ENCODE results near the gene TSSK3. TPM values are rescaled to one million over a fixed set of nuclear protein-coding genes. Genes with fewer than 3 reads are reported as not detected.

Gene TSSK3
- total RNA-seq, 1 experiment from 2014 or later = 2.9 TPM

DNA sequence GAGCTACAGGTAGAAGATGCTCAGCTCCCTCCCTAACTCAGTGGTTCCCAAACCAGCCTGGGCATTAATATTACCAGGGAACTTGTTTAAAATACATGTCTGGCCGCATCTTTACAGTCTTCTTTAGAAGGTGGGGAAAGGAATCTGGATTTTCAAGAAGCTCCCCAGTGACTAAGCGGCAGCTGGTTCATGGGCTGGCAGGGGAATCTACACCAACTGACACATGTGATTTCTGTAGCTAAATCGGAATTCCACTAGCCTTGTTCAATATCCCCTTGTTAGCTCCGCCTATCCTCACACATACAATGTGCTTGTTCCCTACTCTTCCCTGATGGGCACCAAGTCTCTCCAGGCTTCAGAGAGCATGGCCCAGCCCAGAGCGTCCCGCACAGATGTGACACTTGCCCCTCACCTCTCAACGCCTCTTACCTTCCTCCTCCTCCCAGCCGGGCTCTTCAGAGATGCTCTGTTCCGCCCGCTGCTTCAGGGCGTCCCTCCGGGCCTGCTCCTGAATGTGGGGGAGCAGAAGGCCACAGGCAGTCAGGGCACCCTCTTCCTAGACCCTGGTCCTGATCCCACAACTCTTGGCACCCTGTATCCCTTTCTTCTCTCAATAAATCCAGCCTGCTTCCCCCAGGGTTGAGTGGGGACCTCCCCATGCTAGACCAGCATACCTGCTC is 15.3 kb downstream of the TSSK3 start:
- TF ChIP-seq SOX15 (CRISPR knock-in tag; IDR thresholded peaks at IDR 0.05) = no peak
- TF ChIP-seq, protein P1, sequence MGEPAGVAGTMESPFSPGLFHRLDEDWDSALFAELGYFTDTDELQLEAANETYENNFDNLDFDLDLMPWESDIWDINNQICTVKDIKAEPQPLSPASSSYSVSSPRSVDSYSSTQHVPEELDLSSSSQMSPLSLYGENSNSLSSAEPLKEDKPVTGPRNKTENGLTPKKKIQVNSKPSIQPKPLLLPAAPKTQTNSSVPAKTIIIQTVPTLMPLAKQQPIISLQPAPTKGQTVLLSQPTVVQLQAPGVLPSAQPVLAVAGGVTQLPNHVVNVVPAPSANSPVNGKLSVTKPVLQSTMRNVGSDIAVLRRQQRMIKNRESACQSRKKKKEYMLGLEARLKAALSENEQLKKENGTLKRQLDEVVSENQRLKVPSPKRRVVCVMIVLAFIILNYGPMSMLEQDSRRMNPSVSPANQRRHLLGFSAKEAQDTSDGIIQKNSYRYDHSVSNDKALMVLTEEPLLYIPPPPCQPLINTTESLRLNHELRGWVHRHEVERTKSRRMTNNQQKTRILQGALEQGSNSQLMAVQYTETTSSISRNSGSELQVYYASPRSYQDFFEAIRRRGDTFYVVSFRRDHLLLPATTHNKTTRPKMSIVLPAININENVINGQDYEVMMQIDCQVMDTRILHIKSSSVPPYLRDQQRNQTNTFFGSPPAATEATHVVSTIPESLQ (CRISPR knock-in tag; IDR thresholded peaks at IDR 0.05) = no peak
- TF ChIP-seq ZNF671 (CRISPR knock-in tag; IDR thresholded peaks at IDR 0.05) = no peak
- TF ChIP-seq ZBTB21 (CRISPR knock-in tag; IDR thresholded peaks at IDR 0.05; ENCODE audit: borderline replicate concordance) = no peak
- no peak for TF ChIP-seq NFYB (CRISPR knock-in tag; conservative IDR thresholded peaks at IDR 0.05; ENCODE audit: low read depth)
- TF ChIP-seq, protein P2, sequence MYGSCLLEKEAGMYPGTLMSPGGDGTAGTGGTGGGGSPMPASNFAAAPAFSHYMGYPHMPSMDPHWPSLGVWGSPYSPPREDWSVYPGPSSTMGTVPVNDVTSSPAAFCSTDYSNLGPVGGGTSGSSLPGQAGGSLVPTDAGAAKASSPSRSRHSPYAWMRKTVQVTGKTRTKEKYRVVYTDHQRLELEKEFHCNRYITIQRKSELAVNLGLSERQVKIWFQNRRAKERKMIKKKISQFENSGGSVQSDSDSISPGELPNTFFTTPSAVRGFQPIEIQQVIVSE (CRISPR knock-in tag; IDR thresholded peaks at IDR 0.05; ENCODE audit: borderline replicate concordance) = no peak
- TF ChIP-seq CREM (CRISPR knock-in tag; IDR thresholded peaks at IDR 0.05) = no peak
- no peak for TF ChIP-seq ESRRA (CRISPR knock-in tag; IDR thresholded peaks at IDR 0.05; ENCODE audit: borderline replicate concordance)
- no peak for TF ChIP-seq ZNF232 (CRISPR knock-in tag; IDR thresholded peaks at IDR 0.05)
- no peak for TF ChIP-seq RELA (CRISPR knock-in tag; IDR thresholded peaks at IDR 0.05; ENCODE audit: borderline replicate concordance)
- TF ChIP-seq, protein P3, sequence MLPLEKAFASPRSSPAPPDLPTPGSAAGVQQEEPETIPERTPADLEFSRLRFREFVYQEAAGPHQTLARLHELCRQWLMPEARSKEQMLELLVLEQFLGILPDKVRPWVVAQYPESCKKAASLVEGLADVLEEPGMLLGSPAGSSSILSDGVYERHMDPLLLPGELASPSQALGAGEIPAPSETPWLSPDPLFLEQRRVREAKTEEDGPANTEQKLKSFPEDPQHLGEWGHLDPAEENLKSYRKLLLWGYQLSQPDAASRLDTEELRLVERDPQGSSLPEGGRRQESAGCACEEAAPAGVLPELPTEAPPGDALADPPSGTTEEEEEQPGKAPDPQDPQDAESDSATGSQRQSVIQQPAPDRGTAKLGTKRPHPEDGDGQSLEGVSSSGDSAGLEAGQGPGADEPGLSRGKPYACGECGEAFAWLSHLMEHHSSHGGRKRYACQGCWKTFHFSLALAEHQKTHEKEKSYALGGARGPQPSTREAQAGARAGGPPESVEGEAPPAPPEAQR (CRISPR knock-in tag; IDR thresholded peaks at IDR 0.05) = no peak
- TF ChIP-seq, protein P4, sequence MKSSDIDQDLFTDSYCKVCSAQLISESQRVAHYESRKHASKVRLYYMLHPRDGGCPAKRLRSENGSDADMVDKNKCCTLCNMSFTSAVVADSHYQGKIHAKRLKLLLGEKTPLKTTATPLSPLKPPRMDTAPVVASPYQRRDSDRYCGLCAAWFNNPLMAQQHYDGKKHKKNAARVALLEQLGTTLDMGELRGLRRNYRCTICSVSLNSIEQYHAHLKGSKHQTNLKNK (CRISPR knock-in tag; IDR thresholded peaks at IDR 0.05) = no peak
- TF ChIP-seq, protein P5, sequence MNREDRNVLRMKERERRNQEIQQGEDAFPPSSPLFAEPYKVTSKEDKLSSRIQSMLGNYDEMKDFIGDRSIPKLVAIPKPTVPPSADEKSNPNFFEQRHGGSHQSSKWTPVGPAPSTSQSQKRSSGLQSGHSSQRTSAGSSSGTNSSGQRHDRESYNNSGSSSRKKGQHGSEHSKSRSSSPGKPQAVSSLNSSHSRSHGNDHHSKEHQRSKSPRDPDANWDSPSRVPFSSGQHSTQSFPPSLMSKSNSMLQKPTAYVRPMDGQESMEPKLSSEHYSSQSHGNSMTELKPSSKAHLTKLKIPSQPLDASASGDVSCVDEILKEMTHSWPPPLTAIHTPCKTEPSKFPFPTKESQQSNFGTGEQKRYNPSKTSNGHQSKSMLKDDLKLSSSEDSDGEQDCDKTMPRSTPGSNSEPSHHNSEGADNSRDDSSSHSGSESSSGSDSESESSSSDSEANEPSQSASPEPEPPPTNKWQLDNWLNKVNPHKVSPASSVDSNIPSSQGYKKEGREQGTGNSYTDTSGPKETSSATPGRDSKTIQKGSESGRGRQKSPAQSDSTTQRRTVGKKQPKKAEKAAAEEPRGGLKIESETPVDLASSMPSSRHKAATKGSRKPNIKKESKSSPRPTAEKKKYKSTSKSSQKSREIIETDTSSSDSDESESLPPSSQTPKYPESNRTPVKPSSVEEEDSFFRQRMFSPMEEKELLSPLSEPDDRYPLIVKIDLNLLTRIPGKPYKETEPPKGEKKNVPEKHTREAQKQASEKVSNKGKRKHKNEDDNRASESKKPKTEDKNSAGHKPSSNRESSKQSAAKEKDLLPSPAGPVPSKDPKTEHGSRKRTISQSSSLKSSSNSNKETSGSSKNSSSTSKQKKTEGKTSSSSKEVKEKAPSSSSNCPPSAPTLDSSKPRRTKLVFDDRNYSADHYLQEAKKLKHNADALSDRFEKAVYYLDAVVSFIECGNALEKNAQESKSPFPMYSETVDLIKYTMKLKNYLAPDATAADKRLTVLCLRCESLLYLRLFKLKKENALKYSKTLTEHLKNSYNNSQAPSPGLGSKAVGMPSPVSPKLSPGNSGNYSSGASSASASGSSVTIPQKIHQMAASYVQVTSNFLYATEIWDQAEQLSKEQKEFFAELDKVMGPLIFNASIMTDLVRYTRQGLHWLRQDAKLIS (CRISPR knock-in tag; IDR thresholded peaks at IDR 0.05; ENCODE audit: borderline replicate concordance) = no peak
- TF ChIP-seq JUN (CRISPR knock-in tag; IDR thresholded peaks at IDR 0.05) = no peak
- ChIA-PET POLR2A (no interaction called here), CTCF (interaction anchor here (1.0 kb wide), 1 partner anchor 17 kb away, joined by 3 read pairs; the partner anchor contains the start of gene BSDC1)
- H3K27me3 Mint-ChIP-seq (ENCODE audit: low read depth) = no peaks in the 10 kb centered on the region
- DNase-seq (ENCODE audit: low spot score) (no peak), ATAC-seq (no peak)
- no peak overlapping the region for H3K4me3 Mint-ChIP-seq
- H3K4me1 Mint-ChIP-seq = no peaks in the 10 kb centered on the region
- no peaks in the 10 kb centered on the region for H3K9me3 Mint-ChIP-seq
- peaks cover 69% of the 10 kb centered on the region for H3K36me3 Mint-ChIP-seq
- H3K27ac Mint-ChIP-seq = no peak overlapping the region

DNA sequence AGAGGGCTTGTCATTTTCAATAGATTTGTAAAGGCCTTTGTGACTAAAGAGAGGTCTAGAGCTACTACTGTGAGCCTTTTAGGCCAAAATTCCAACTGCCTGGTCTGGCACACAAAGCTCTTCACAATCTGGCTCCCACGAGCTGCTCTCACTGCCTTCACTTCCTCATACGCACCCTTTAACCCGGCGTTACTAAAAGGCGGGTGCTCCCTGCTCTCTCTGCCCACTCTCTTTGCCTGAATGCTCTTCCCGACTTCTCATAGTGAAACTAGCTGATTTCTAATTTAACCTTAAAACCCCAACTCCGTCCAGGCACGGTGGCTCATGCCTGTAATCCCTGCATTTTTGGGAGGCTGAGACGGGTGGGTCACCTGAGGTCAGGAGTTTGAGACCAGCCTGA is 17.7 kb downstream of the TSSK3 start:
- H3K4me1 Mint-ChIP-seq = no peaks in the 10 kb centered on the region
- ATAC-seq (no peak), DNase-seq (ENCODE audit: low spot score) (no peak)
- peaks cover 66% of the 10 kb centered on the region for H3K36me3 Mint-ChIP-seq
- ChIA-PET CTCF (no interaction called here), POLR2A (no interaction called here)
- no peaks in the 10 kb centered on the region for H3K9me3 Mint-ChIP-seq
- H3K27ac Mint-ChIP-seq = no peak overlapping the region; the same call in 1 of the 2 replicates
- H3K27me3 Mint-ChIP-seq (ENCODE audit: low read depth) = no peaks in the 10 kb centered on the region
- H3K4me3 Mint-ChIP-seq = no peak overlapping the region
- TF ChIP-seq NR1H2 (CRISPR knock-in tag; IDR thresholded peaks at IDR 0.05) (no peak), ZNF121 (CRISPR knock-in tag; IDR thresholded peaks at IDR 0.05) (no peak), ZNF671 (CRISPR knock-in tag; IDR thresholded peaks at IDR 0.05) (no peak)
- TF ChIP-seq, protein P6, sequence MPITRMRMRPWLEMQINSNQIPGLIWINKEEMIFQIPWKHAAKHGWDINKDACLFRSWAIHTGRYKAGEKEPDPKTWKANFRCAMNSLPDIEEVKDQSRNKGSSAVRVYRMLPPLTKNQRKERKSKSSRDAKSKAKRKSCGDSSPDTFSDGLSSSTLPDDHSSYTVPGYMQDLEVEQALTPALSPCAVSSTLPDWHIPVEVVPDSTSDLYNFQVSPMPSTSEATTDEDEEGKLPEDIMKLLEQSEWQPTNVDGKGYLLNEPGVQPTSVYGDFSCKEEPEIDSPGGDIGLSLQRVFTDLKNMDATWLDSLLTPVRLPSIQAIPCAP (CRISPR knock-in tag; IDR thresholded peaks at IDR 0.05) = no peak
- TF ChIP-seq, protein P7, sequence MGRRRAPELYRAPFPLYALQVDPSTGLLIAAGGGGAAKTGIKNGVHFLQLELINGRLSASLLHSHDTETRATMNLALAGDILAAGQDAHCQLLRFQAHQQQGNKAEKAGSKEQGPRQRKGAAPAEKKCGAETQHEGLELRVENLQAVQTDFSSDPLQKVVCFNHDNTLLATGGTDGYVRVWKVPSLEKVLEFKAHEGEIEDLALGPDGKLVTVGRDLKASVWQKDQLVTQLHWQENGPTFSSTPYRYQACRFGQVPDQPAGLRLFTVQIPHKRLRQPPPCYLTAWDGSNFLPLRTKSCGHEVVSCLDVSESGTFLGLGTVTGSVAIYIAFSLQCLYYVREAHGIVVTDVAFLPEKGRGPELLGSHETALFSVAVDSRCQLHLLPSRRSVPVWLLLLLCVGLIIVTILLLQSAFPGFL (CRISPR knock-in tag; IDR thresholded peaks at IDR 0.05; ENCODE audit: borderline replicate concordance) = no peak
- TF ChIP-seq, protein P2 (CRISPR knock-in tag; IDR thresholded peaks at IDR 0.05; ENCODE audit: borderline replicate concordance) = no peak
- TF ChIP-seq, protein P8, sequence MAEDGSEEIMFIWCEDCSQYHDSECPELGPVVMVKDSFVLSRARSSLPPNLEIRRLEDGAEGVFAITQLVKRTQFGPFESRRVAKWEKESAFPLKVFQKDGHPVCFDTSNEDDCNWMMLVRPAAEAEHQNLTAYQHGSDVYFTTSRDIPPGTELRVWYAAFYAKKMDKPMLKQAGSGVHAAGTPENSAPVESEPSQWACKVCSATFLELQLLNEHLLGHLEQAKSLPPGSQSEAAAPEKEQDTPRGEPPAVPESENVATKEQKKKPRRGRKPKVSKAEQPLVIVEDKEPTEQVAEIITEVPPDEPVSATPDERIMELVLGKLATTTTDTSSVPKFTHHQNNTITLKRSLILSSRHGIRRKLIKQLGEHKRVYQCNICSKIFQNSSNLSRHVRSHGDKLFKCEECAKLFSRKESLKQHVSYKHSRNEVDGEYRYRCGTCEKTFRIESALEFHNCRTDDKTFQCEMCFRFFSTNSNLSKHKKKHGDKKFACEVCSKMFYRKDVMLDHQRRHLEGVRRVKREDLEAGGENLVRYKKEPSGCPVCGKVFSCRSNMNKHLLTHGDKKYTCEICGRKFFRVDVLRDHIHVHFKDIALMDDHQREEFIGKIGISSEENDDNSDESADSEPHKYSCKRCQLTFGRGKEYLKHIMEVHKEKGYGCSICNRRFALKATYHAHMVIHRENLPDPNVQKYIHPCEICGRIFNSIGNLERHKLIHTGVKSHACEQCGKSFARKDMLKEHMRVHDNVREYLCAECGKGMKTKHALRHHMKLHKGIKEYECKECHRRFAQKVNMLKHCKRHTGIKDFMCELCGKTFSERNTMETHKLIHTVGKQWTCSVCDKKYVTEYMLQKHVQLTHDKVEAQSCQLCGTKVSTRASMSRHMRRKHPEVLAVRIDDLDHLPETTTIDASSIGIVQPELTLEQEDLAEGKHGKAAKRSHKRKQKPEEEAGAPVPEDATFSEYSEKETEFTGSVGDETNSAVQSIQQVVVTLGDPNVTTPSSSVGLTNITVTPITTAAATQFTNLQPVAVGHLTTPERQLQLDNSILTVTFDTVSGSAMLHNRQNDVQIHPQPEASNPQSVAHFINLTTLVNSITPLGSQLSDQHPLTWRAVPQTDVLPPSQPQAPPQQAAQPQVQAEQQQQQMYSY (CRISPR knock-in tag; IDR thresholded peaks at IDR 0.05) = no peak
